ENCODE results near the gene CGNL1.

GRCh38 chr15:57460208-57460816, 84.0 kb downstream of the CGNL1 start:
- TF ChIP-seq, protein P1, sequence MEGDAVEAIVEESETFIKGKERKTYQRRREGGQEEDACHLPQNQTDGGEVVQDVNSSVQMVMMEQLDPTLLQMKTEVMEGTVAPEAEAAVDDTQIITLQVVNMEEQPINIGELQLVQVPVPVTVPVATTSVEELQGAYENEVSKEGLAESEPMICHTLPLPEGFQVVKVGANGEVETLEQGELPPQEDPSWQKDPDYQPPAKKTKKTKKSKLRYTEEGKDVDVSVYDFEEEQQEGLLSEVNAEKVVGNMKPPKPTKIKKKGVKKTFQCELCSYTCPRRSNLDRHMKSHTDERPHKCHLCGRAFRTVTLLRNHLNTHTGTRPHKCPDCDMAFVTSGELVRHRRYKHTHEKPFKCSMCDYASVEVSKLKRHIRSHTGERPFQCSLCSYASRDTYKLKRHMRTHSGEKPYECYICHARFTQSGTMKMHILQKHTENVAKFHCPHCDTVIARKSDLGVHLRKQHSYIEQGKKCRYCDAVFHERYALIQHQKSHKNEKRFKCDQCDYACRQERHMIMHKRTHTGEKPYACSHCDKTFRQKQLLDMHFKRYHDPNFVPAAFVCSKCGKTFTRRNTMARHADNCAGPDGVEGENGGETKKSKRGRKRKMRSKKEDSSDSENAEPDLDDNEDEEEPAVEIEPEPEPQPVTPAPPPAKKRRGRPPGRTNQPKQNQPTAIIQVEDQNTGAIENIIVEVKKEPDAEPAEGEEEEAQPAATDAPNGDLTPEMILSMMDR (IDR thresholded peaks at IDR 0.05; ENCODE audit: low read length), result no peak
- TF ChIP-seq EZH2 (IDR thresholded peaks at IDR 0.05; ENCODE audit: borderline replicate concordance, low read length), result no peak
